Body of pancreas (tissue), 4 donors: ENCODE measurements around the gene SCN3A.

ENCODE experiments used
- CTCF ChIP-seq, 7 experiments: fragments of 450-650 bp in 4 of 7; fragments of 200-600 bp in 3 of 7; sonication (generic) in 3 of 7; IDR thresholded peaks; one replicate each; pipeline ENCODE4 v1.5.1; 2016 to 2019; ENCODE audit warnings: antibody characterized with exemption in 7 of 7
- POLR2A ChIP-seq, 3 donors: fragments of 450-650 bp; IDR thresholded peaks; one replicate each; pipeline ENCODE4 v1.6.1; 2016; ENCODE audit warnings: antibody characterized with exemption in 3 of 3, mild to moderate bottlenecking in 2 of 3

GRCh38 chr2:165173215-165173614 is 30.6 kb downstream of the SCN3A start:
- TF ChIP-seq CTCF (IDR thresholded peaks at IDR 0.05), result no peak
- no peak for TF ChIP-seq POLR2A (IDR thresholded peaks at IDR 0.05)
